NCI-H748 (cell line): ENCODE results near the gene SH2D3C.
A peak's percentile ranks its signal among the peaks of the same experiment; 100 is the strongest.
"Not testable (repeated sequence)": the region's sequence is repeated elsewhere in the genome, so short reads cannot be mapped to it uniquely, and the experiment has no call there.

Experiments
- DNase-seq: peaks from one replicate; lab custom pipeline; 2025; ENCODE audit not compliant: unreplicated experiment; lab: John Stamatoyannopoulos, UW

SH2D3C gene

GRCh38 chr9:127769101-127769500 lies 9.4 kb downstream of the SH2D3C start:
- no peak for DNase-seq

GRCh38 chr9:127768698-127769097 lies 9.8 kb downstream of the SH2D3C start:
- no peak for DNase-seq

- no peak for DNase-seq
These were observed 10.5 kb downstream of the SH2D3C start for GRCh38 chr9:127767909-127768331.

- no peak for DNase-seq
These were observed 11.1 kb downstream of the SH2D3C start for GRCh38 chr9:127767410-127767809.

GRCh38 chr9:127765418-127765817 lies 13.0 kb downstream of the SH2D3C start:
- no peak for DNase-seq

- peak; percentile 39 for DNase-seq
These were observed 14.5 kb downstream of the SH2D3C start for GRCh38 chr9:127763918-127764384.

- DNase-seq, result no peak
These were observed 16.3 kb downstream of the SH2D3C start for GRCh38 chr9:127762111-127762676.

GRCh38 chr9:127761491-127761956 lies 16.9 kb downstream of the SH2D3C start:
- no peak for DNase-seq

- no peak for DNase-seq
These were observed 17.4 kb downstream of the SH2D3C start for GRCh38 chr9:127761061-127761460.

GRCh38 chr9:127758843-127759242 lies 19.6 kb downstream of the SH2D3C start:
- no peak for DNase-seq

GRCh38 chr9:127756776-127757175 lies 21.7 kb downstream of the SH2D3C start:
- DNase-seq, result not testable (repeated sequence)

- no peak for DNase-seq
These were observed 22.2 kb downstream of the SH2D3C start for GRCh38 chr9:127756233-127756632.

GRCh38 chr9:127755061-127756060 lies 23.1 kb downstream of the SH2D3C start:
- DNase-seq, result peak; percentile 69

- peak; percentile 79 for DNase-seq
These were observed 24.1 kb downstream of the SH2D3C start for GRCh38 chr9:127754099-127755060.

- DNase-seq, result no peak
These were observed 24.8 kb downstream of the SH2D3C start for GRCh38 chr9:127753622-127754021.

GRCh38 chr9:127753148-127753547 lies 25.3 kb downstream of the SH2D3C start:
- no peak for DNase-seq

GRCh38 chr9:127751269-127752054 lies 27.0 kb downstream of the SH2D3C start:
- DNase-seq, result no peak

GRCh38 chr9:127749090-127749787 lies 29.2 kb downstream of the SH2D3C start:
- no peak for DNase-seq

- DNase-seq, result no peak
These were observed 31.4 kb downstream of the SH2D3C start for GRCh38 chr9:127746959-127747569.
